Ascending aorta (tissue), 2 donors: Measurements from ENCODE around the gene VTI1A. TPM values are rescaled to one million over a fixed set of nuclear protein-coding genes. Genes with fewer than 3 reads are reported as not detected.
"Not testable (repeated sequence)": the region's sequence is repeated elsewhere in the genome, so short reads cannot be mapped to it uniquely, and the experiment has no call there.

ENCODE experiments used
- DNase-seq, 2 donors: peaks; one replicate each; pipeline ENCODE4 v3.0.0-alpha.2; 2019; ENCODE audit warnings: low spot score in 2 of 2
- H3K27ac ChIP-seq, 2 donors: fragments of 200-600 bp; sonication (generic); one replicate each; pipeline ENCODE4 v1.5.1; 2016 to 2017; ENCODE audit warnings: mild to moderate bottlenecking in 1 of 2
- H3K27me3 ChIP-seq: fragments of 200-600 bp; sonication (generic); one replicate; pipeline ENCODE4 v1.5.1; 2017
- H3K36me3 ChIP-seq, 2 donors: fragments of 200-600 bp; sonication (generic); one replicate each; pipeline ENCODE4 v1.5.1; 2016
- H3K4me1 ChIP-seq, 2 donors: fragments of 200-600 bp; sonication (generic); one replicate each; pipeline ENCODE4 v1.5.1; 2016 to 2017; ENCODE audit warnings: mild to moderate bottlenecking in 1 of 2
- H3K4me3 ChIP-seq, 2 donors: fragments of 200-600 bp; sonication (generic); one replicate each; pipeline ENCODE4 v1.5.1; 2016 to 2017; ENCODE audit warnings: mild to moderate bottlenecking in 1 of 2
- H3K9me3 ChIP-seq, 2 donors: fragments of 200-600 bp; sonication (generic); one replicate each; pipeline ENCODE4 v1.5.1; 2016
- CTCF ChIP-seq, 3 experiments: fragments of 200-600 bp in 2 of 3; fragments of 450-650 bp in 1 of 3; sonication (generic) in 2 of 3; IDR thresholded peaks; one replicate each; pipeline ENCODE4 v1.5.1; 2016 to 2019; ENCODE audit warnings: antibody characterized with exemption in 3 of 3, mild to moderate bottlenecking in 1 of 3, moderate library complexity in 1 of 3
- intact Hi-C: fragments of 100-400 bp; cut with DNase I; formaldehyde crosslinking; loops from one replicate; pipeline ENCODE4 v1.15.1; 2023
- total RNA-seq: library from RNA; depleted of rRNA; stranded (reverse); fragments of >200 nt; gene quantifications from one replicate; pipeline ENCODE4 v1.1.0, GENCODE V29; 2016

Gene VTI1A
- total RNA-seq, 1 donor from 2014 or later = 32.5 TPM

GRCh38 chr10:112497347-112497950 lies 50.4 kb downstream of the VTI1A start:
- intact Hi-C loops = no loop called here
- H3K4me1 ChIP-seq = no peaks in the 10 kb centered on the region
- H3K27me3 ChIP-seq = no peaks in the 10 kb centered on the region
- no peak overlapping the region for H3K27ac ChIP-seq
- no peaks in the 10 kb centered on the region for H3K36me3 ChIP-seq
- no peaks in the 10 kb centered on the region for H3K9me3 ChIP-seq
- H3K4me3 ChIP-seq = no peak overlapping the region
- no peak for DNase-seq
- no peak for TF ChIP-seq CTCF (IDR thresholded peaks at IDR 0.05)

- Histone ChIP-seq H3K27me3 (no peaks in the 10 kb centered on the region), H3K9me3 (no peaks in the 10 kb centered on the region), H3K4me3 (no peak overlapping the region), H3K36me3 (no peaks in the 10 kb centered on the region), H3K27ac (no peak overlapping the region), H3K4me1 (no peaks in the 10 kb centered on the region)
- no peak for TF ChIP-seq CTCF (IDR thresholded peaks at IDR 0.05)
- intact Hi-C loops = no loop called here
- no peak for DNase-seq
These were observed 51.8 kb downstream of the VTI1A start for GRCh38 chr10:112498806-112499205.

- H3K4me3 ChIP-seq, DNase-seq, H3K4me1 ChIP-seq, intact Hi-C loops, H3K27me3 ChIP-seq, H3K36me3 ChIP-seq, H3K9me3 ChIP-seq, H3K27ac ChIP-seq: not testable (repeated sequence)
These were observed 53.0 kb downstream of the VTI1A start for GRCh38 chr10:112499985-112500384.

GRCh38 chr10:112502536-112502935 lies 55.5 kb downstream of the VTI1A start:
- Histone ChIP-seq H3K4me1 (no peaks in the 10 kb centered on the region), H3K9me3 (no peaks in the 10 kb centered on the region), H3K36me3 (no peaks in the 10 kb centered on the region), H3K4me3 (no peak overlapping the region), H3K27ac (no peak overlapping the region), H3K27me3 (no peaks in the 10 kb centered on the region)
- intact Hi-C loops = no loop called here
- DNase-seq = no peak
- no peak for TF ChIP-seq CTCF (IDR thresholded peaks at IDR 0.05)

GRCh38 chr10:112503643-112504042 lies 56.6 kb downstream of the VTI1A start:
- no peak for TF ChIP-seq CTCF (IDR thresholded peaks at IDR 0.05)
- Histone ChIP-seq H3K4me3 (no peak overlapping the region), H3K9me3 (no peaks in the 10 kb centered on the region), H3K4me1 (no peaks in the 10 kb centered on the region), H3K27me3 (no peaks in the 10 kb centered on the region), H3K27ac (no peak overlapping the region), H3K36me3 (no peaks in the 10 kb centered on the region)
- no peak for DNase-seq
- intact Hi-C loops = no loop called here

- Histone ChIP-seq H3K9me3 (no peaks in the 10 kb centered on the region), H3K36me3 (no peaks in the 10 kb centered on the region), H3K4me1 (no peaks in the 10 kb centered on the region), H3K27me3 (no peaks in the 10 kb centered on the region), H3K27ac (no peak overlapping the region), H3K4me3 (no peak overlapping the region)
- TF ChIP-seq CTCF (IDR thresholded peaks at IDR 0.05) = no peak
- DNase-seq = no peak
- intact Hi-C loops = no loop called here
These were observed 60.0 kb downstream of the VTI1A start for GRCh38 chr10:112507046-112507445.
